GM23248 (cell line): ENCODE results near the gene TMEM191C. TPM values are rescaled to one million over a fixed set of nuclear protein-coding genes. Genes with fewer than 3 reads are reported as not detected.
"Not testable (repeated sequence)": the region's sequence is repeated elsewhere in the genome, so short reads cannot be mapped to it uniquely, and the experiment has no call there.

Experiments
- DNase-seq: peaks from one replicate; pipeline ENCODE4 v3.0.0-alpha.2; 2015
- H2AFZ ChIP-seq: fragments of 200-600 bp; sonication (generic); 2 replicates; pipeline ENCODE4 v1.6.1; 2016; ENCODE audit warnings: antibody characterized with exemption
- H3F3A ChIP-seq: fragments of 200-600 bp; sonication (generic); 2 replicates; pipeline ENCODE4 v1.6.1; 2016; ENCODE audit warnings: mild to moderate bottlenecking, antibody characterized with exemption, mixed run types; ENCODE audit not compliant: insufficient read depth
- H3K27ac ChIP-seq: fragments of 200-600 bp; sonication (generic); 2 replicates; pipeline ENCODE4 v1.5.1; 2016; ENCODE audit warnings: mild to moderate bottlenecking
- H3K27me3 ChIP-seq: fragments of 200-600 bp; sonication (generic); replicated peaks from 2 replicates; pipeline ENCODE4 v1.6.1; 2016; ENCODE audit warnings: mild to moderate bottlenecking; ENCODE audit not compliant: insufficient read depth
- H3K36me3 ChIP-seq: fragments of 200-600 bp; sonication (generic); 2 replicates; pipeline ENCODE4 v1.6.1; 2016; ENCODE audit warnings: low read depth, mild to moderate bottlenecking
- H3K4me1 ChIP-seq: fragments of 200-600 bp; sonication (generic); 2 replicates; pipeline ENCODE4 v1.6.1; 2016; ENCODE audit warnings: mild to moderate bottlenecking; ENCODE audit not compliant: insufficient read depth
- H3K4me2 ChIP-seq: fragments of 200-600 bp; sonication (generic); one replicate; pipeline ENCODE4 v1.6.1; 2016; ENCODE audit warnings: mild to moderate bottlenecking; ENCODE audit not compliant: unreplicated experiment
- H3K4me3 ChIP-seq: fragments of 200-600 bp; sonication (generic); 2 replicates; pipeline ENCODE4 v1.5.1; 2016; ENCODE audit warnings: mild to moderate bottlenecking
- H3K79me2 ChIP-seq: fragments of 200-600 bp; sonication (generic); 2 replicates; pipeline ENCODE4 v1.6.1; 2016; ENCODE audit warnings: mild to moderate bottlenecking; ENCODE audit not compliant: insufficient read depth
- H3K9ac ChIP-seq: fragments of 200-600 bp; sonication (generic); 2 replicates; pipeline ENCODE4 v1.6.1; 2016; ENCODE audit warnings: mild to moderate bottlenecking
- H3K9me2 ChIP-seq: fragments of 200-600 bp; sonication (generic); 2 replicates; pipeline ENCODE4 v1.6.1; 2016; ENCODE audit warnings: mixed run types, mild to moderate bottlenecking, moderate library complexity; ENCODE audit not compliant: insufficient read depth
- H3K9me3 ChIP-seq: fragments of 200-600 bp; sonication (generic); one replicate; pipeline ENCODE4 v1.6.1; 2017; ENCODE audit warnings: low read depth
- H4K20me1 ChIP-seq: fragments of 200-600 bp; sonication (generic); 2 replicates; pipeline ENCODE4 v1.6.0; 2016; ENCODE audit not compliant: insufficient read depth
- EZH2 ChIP-seq: fragments of 200-600 bp; sonication (generic); IDR thresholded peaks from 2 replicates; pipeline ENCODE4 v1.6.1; 2018; ENCODE audit warnings: antibody characterized with exemption, mild to moderate bottlenecking; ENCODE audit not compliant: insufficient read depth, poor library complexity, severe bottlenecking
- EZH2phosphoT487 ChIP-seq: fragments of 200-600 bp; sonication (generic); IDR thresholded peaks from 2 replicates; pipeline ENCODE4 v1.6.1; 2018; ENCODE audit warnings: antibody characterized with exemption, moderate library complexity, mild to moderate bottlenecking, low read depth; ENCODE audit not compliant: insufficient read depth
- WGBS, 2 experiments: methylation state at CpG; one replicate each; pipeline ENCODE4 v1.1.6; 2015 to 2017; ENCODE audit warnings: low lambda C conversion rate in 2 of 2, low coverage in 1 of 2; ENCODE audit errors: missing lambda C conversion rate in 2 of 2; 5-methylcytosine and 5-hydroxymethylcytosine counted together
- in situ Hi-C: fragments of 300-500 bp; cut with MboI; formaldehyde crosslinking; loops from 2 replicates; pipeline ENCODE4 v1.15.0; 2020
- polyA plus RNA-seq: library from polyadenylated mRNA; unstranded; fragments of >200 nt; fragmentation: Nextera tagmentation; extraction: Ambion mirVana; gene quantifications from 2 replicates; pipeline ENCODE4 v1.2.1, GENCODE V29; 2016
- total RNA-seq: library from RNA; depleted of rRNA; stranded (reverse); fragments of >200 nt; shearing (Covaris generic); gene quantifications from 2 replicates; pipeline ENCODE4 v1.2.3, GENCODE V29; 2014

TMEM191C gene
- total and polyA plus RNA-seq, 2 experiments from 2014 or later: 0.32 to 0.54 TPM

GRCh38 chr22:21449531-21450319 is 17.5 kb upstream of the TMEM191C start:
- in situ Hi-C loops: loop anchor here (25.0 kb wide), 1 partner anchor 188 kb away; the partner anchor contains the start of genes CCDC116, SDF2L1 and YDJC
- H3K36me3 ChIP-seq: no peaks in the 10 kb centered on the region
- TF ChIP-seq EZH2phosphoT487: no peak
- TF ChIP-seq EZH2: no peak
- H3K27ac ChIP-seq: no peak overlapping the region
- WGBS, 2 experiments: 92 to 95% methylated on average over 20 to 23 of the region's 23 CpGs
- H3K79me2 ChIP-seq: no peaks in the 10 kb centered on the region
- H3K4me2 ChIP-seq: no peak overlapping the region
- H3K9ac ChIP-seq: no peak overlapping the region
- H3K4me1 ChIP-seq: no peaks in the 10 kb centered on the region
- no peak overlapping the region for H3K4me3 ChIP-seq
- H3K9me2 ChIP-seq: no peaks in the 10 kb centered on the region
- no peaks in the 10 kb centered on the region for H4K20me1 ChIP-seq
- no peaks in the 10 kb centered on the region for H3F3A ChIP-seq
- no peak for DNase-seq
- H3K27me3 ChIP-seq: no peaks in the 10 kb centered on the region
- no peak overlapping the region for H2AFZ ChIP-seq
- no peaks in the 10 kb centered on the region for H3K9me3 ChIP-seq

- H3K27ac ChIP-seq: no peak overlapping the region
- no peaks in the 10 kb centered on the region for H4K20me1 ChIP-seq
- no peaks in the 10 kb centered on the region for H3K27me3 ChIP-seq
- in situ Hi-C loops: loop anchor here (25.0 kb wide), 1 partner anchor 187 kb away; the partner anchor contains the start of genes CCDC116, SDF2L1 and YDJC
- no peaks in the 10 kb centered on the region for H3F3A ChIP-seq
- no peaks in the 10 kb centered on the region for H3K9me3 ChIP-seq
- WGBS, 2 experiments: 85 to 91% methylated on average over 16 to 19 of the region's 19 CpGs
- DNase-seq: no peak
- H3K4me2 ChIP-seq: no peak overlapping the region
- no peaks in the 10 kb centered on the region for H3K4me1 ChIP-seq
- no peaks in the 10 kb centered on the region for H3K9me2 ChIP-seq
- H3K9ac ChIP-seq: no peak overlapping the region
- H3K36me3 ChIP-seq: no peaks in the 10 kb centered on the region
- no peak overlapping the region for H3K4me3 ChIP-seq
- no peak overlapping the region for H2AFZ ChIP-seq
- TF ChIP-seq EZH2phosphoT487 (no peak), EZH2 (no peak)
- H3K79me2 ChIP-seq: no peaks in the 10 kb centered on the region
These were observed 16.8 kb upstream of the TMEM191C start for GRCh38 chr22:21450320-21450831.

GRCh38 chr22:21450858-21451353 is 16.3 kb upstream of the TMEM191C start:
- Histone ChIP-seq H3K4me1 (no peaks in the 10 kb centered on the region), H3F3A (no peaks in the 10 kb centered on the region), H3K79me2 (no peaks in the 10 kb centered on the region), H2AFZ (no peak overlapping the region), H3K4me2 (no peak overlapping the region), H3K27me3 (no peaks in the 10 kb centered on the region), H4K20me1 (no peaks in the 10 kb centered on the region), H3K9ac (no peak overlapping the region), H3K9me2 (no peaks in the 10 kb centered on the region), H3K9me3 (no peaks in the 10 kb centered on the region), H3K27ac (no peak overlapping the region), H3K36me3 (no peaks in the 10 kb centered on the region), H3K4me3 (no peak overlapping the region)
- no peak for DNase-seq
- TF ChIP-seq EZH2phosphoT487: no peak
- TF ChIP-seq EZH2: no peak
- 90 to 92% methylated on average over 9 of the region's 9 CpGs for WGBS, 2 experiments
- in situ Hi-C loops: loop anchor here (25.0 kb wide), 1 partner anchor 186 kb away; the partner anchor contains the start of genes CCDC116, SDF2L1 and YDJC

GRCh38 chr22:21451545-21452520 is 15.4 kb upstream of the TMEM191C start:
- TF ChIP-seq EZH2phosphoT487: no peak
- no peak for TF ChIP-seq EZH2
- no peaks in the 10 kb centered on the region for H3K4me1 ChIP-seq
- no peaks in the 10 kb centered on the region for H3K27me3 ChIP-seq
- no peak for DNase-seq
- H3K9me3 ChIP-seq: no peaks in the 10 kb centered on the region
- H3K9me2 ChIP-seq: no peaks in the 10 kb centered on the region
- no peak overlapping the region for H3K27ac ChIP-seq
- in situ Hi-C loops: loop anchor here (25.0 kb wide), 1 partner anchor 185 kb away; the partner anchor contains the start of genes CCDC116, SDF2L1 and YDJC
- no peak overlapping the region for H2AFZ ChIP-seq
- 72 to 75% methylated on average over 7 of the region's 7 CpGs for WGBS, 2 experiments
- no peak overlapping the region for H3K9ac ChIP-seq
- H3K36me3 ChIP-seq: no peaks in the 10 kb centered on the region
- H3F3A ChIP-seq: no peaks in the 10 kb centered on the region
- no peak overlapping the region for H3K4me3 ChIP-seq
- H4K20me1 ChIP-seq: no peaks in the 10 kb centered on the region
- H3K4me2 ChIP-seq: no peak overlapping the region
- no peaks in the 10 kb centered on the region for H3K79me2 ChIP-seq

GRCh38 chr22:21452666-21453065 is 14.5 kb upstream of the TMEM191C start:
- H2AFZ ChIP-seq, H3K4me3 ChIP-seq, H3K79me2 ChIP-seq, H3F3A ChIP-seq, H3K9me2 ChIP-seq, H3K9me3 ChIP-seq, H3K9ac ChIP-seq, H3K27ac ChIP-seq, H4K20me1 ChIP-seq, H3K4me1 ChIP-seq, H3K4me2 ChIP-seq, DNase-seq, H3K27me3 ChIP-seq, H3K36me3 ChIP-seq: not testable (repeated sequence)
- 96 to 97% methylated on average over 4 of the region's 4 CpGs for WGBS, 2 experiments
- in situ Hi-C loops: loop anchor here (25.0 kb wide), 1 partner anchor 185 kb away; the partner anchor contains the start of genes CCDC116, SDF2L1 and YDJC

DNA sequence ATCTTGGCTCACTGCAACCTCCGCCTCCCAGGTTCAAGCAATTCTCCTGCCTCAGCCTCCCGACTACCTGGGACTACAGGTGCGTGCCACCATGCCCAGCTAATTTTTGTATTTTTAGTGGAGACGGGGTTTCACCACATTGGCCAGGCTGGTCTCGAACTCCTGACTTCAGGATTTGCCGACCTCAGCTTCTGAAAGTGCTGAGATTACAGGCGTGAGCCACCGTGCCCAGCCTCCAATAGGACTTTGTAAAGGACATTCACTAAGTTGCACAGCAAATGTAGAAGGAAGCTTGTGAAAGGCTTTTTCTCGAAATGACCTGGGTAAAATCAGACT is 12.2 kb upstream of the TMEM191C start:
- not testable (repeated sequence) for H3K27me3 ChIP-seq, H2AFZ ChIP-seq, H3K79me2 ChIP-seq, H3F3A ChIP-seq, H3K36me3 ChIP-seq, H3K9ac ChIP-seq, DNase-seq, H3K9me2 ChIP-seq, H3K4me2 ChIP-seq, H3K27ac ChIP-seq, H3K9me3 ChIP-seq, H3K4me3 ChIP-seq, H4K20me1 ChIP-seq, H3K4me1 ChIP-seq
- WGBS, 2 experiments: 91 to 97% methylated on average over 9 of the region's 9 CpGs
- in situ Hi-C loops: loop anchor here (25.0 kb wide), 1 partner anchor 182 kb away; the partner anchor contains the start of genes CCDC116, SDF2L1 and YDJC
